Testis (tissue), 2 donors: ENCODE results near the gene SLC35B1.

Experiments
- POLR2A ChIP-seq: fragments of 450-650 bp; IDR thresholded peaks from one replicate; pipeline ENCODE4 v1.6.1; 2017; ENCODE audit warnings: antibody characterized with exemption, mild to moderate bottlenecking, moderate library complexity
- TF ChIP-seq, protein P1 (sequence below), 3 experiments: fragments of 450-650 bp in 2 of 3; fragments of 200-600 bp in 1 of 3; sonication (generic) in 1 of 3; IDR thresholded peaks; one replicate each; pipeline ENCODE4 v1.5.1; 2016 to 2019; ENCODE audit warnings: antibody characterized with exemption in 3 of 3, mild to moderate bottlenecking in 2 of 3, moderate library complexity in 1 of 3

DNA sequence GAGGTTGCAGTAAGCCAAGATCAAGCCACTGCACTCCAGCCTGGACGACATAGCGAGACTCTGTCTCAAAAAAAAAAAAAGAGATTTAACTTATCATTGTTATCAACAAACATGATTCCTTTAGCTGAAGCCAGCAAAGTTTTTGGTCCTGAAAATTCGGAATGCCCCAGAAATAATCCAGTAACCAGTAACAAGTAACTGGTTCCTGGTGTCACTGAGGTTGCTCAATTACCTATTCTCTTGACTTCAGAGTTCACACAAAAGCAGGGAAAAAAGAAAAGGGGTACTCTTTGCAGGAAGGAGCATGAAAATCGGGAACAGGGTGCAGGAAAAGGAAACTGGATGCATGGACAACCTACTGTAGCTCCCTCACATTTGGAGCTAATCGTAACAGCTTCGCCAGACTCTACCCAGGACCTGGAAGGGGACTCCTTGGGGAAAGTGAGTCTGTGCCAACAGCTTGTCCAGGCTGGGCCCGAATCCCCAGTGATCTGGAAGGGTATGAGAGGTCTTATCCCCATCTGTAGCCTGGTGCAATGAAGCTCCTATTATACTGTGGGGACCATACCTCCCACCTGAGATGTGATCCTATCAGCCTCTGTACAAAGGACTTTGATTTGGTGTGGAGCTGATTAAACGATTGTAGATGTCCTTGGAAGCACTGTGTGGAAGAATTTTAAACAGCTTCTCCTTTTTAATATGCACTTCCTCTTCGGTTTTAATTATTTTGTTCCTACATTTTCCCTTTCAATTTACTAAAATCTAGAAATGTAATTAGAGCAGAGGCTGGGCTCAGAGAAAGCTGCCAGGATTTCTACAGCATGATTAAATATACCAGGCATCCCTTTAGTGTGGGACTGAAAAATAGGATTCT, 26.4 kb downstream of the SLC35B1 start:
- TF ChIP-seq, protein P1, sequence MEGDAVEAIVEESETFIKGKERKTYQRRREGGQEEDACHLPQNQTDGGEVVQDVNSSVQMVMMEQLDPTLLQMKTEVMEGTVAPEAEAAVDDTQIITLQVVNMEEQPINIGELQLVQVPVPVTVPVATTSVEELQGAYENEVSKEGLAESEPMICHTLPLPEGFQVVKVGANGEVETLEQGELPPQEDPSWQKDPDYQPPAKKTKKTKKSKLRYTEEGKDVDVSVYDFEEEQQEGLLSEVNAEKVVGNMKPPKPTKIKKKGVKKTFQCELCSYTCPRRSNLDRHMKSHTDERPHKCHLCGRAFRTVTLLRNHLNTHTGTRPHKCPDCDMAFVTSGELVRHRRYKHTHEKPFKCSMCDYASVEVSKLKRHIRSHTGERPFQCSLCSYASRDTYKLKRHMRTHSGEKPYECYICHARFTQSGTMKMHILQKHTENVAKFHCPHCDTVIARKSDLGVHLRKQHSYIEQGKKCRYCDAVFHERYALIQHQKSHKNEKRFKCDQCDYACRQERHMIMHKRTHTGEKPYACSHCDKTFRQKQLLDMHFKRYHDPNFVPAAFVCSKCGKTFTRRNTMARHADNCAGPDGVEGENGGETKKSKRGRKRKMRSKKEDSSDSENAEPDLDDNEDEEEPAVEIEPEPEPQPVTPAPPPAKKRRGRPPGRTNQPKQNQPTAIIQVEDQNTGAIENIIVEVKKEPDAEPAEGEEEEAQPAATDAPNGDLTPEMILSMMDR (IDR thresholded peaks at IDR 0.05) = no peak
- no peak for TF ChIP-seq POLR2A
